GM10266 (cell line): ENCODE measurements around the gene GSTA1.
"Not testable (repeated sequence)": the region's sequence is repeated elsewhere in the genome, so short reads cannot be mapped to it uniquely, and the experiment has no call there.

Experiments
- DNase-seq: peaks from one replicate; pipeline ENCODE4 v3.0.0; 2012; ENCODE audit errors: extremely low spot score
- CTCF ChIP-seq: IDR thresholded peaks from 2 replicates; pipeline ENCODE4 v1.5.1; 2012; ENCODE audit warnings: mild to moderate bottlenecking, low read depth; ENCODE audit not compliant: control insufficient read depth, insufficient read depth; ENCODE audit errors: missing control alignments

Gene GSTA1

DNA sequence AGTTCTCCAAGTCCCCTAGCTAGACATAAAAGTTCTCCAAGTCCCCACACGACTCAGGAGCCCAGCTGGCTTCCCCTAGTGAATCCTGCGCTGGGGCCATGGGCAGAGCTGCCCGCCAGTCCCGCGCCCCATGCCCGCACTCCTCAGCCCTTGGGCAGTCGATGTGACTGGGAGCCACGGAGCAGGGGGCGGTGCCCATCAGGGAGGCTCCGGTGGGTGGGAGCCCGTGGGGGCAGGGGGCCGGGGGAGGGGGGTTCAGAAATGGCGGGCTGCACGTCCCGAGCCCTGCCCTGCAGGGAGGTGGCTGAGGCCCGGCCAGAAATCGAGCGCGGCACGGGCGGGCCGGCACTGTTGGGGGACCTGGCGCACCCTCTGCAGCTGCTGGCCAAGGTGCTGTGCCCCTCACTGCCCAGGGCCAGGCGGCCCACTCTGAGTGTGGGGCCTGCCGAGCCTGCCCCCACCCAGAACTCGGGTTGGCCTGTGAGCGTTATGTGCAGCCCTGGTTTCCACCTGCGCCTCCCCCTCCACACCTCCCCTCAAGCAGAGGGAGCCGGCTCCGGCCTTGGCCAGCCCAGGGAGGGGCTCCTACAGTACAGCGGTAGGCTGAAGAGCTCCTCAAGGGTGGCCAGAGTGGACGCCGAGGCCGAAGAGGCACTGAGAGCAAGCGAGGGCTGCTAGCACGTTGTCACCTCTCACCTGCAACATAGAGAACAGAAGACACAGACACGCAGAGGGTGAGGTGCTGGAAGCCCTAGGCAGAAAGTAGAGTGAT is 25.6 kb upstream of the GSTA1 start:
- TF ChIP-seq CTCF: no peak
- DNase-seq: no peak

GRCh38 chr6:52828621-52829020 is 25.0 kb upstream of the GSTA1 start:
- DNase-seq: not testable (repeated sequence)

GRCh38 chr6:52827073-52827783 is 23.6 kb upstream of the GSTA1 start:
- not testable (repeated sequence) for DNase-seq

- DNase-seq: no peak
- no peak for TF ChIP-seq CTCF
Observed at GRCh38 chr6:52826513-52826912, 22.9 kb upstream of the GSTA1 start.

DNA sequence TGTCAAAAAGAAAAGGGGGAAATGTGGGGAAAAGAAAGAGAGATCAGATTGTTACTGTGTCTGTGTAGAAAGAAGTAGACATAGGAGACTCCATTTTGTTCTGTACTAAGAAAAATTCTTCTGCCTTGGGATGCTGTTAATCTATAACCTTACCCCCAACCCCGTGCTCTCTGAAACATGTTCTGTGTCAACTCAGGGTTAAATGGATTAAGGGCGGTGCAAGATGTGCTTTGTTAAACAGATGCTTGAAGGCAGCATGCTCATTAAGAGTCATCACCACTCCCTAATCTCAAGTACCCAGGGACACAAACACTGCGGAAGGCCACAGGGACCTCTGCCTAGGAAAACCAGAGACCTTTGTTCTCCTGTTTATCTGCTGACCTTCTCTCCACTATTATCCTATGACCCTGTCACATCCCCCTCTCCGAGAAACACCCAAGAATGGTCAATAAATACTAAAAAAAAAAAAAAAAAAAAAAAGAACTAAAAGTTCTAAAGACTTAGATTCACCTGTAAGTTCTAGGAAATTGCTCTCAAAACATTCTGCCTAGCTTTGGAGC is 22.4 kb upstream of the GSTA1 start:
- not testable (repeated sequence) for DNase-seq

GRCh38 chr6:52825270-52825793 is 21.7 kb upstream of the GSTA1 start:
- DNase-seq: not testable (repeated sequence)

DNA sequence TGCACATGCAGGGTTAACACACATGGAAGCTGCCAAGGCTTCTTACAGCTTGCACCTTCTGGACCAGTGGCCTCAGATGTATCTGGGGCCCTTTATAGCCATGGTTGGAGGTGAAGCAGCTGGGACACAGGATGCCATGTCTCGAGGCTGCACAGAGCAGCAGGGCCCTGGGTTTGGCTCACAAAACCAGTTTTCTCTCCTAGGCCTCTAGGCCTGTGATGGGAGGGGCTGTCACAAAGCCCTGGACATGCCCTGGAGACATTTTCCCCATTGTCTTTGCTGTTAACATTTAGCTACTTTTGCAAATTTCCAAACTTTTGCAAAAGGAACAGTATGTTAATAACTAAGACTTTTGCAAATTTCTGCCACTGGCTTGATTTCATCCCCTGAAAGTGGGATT is 18.2 kb upstream of the GSTA1 start:
- no peak for TF ChIP-seq CTCF
- no peak for DNase-seq

DNA sequence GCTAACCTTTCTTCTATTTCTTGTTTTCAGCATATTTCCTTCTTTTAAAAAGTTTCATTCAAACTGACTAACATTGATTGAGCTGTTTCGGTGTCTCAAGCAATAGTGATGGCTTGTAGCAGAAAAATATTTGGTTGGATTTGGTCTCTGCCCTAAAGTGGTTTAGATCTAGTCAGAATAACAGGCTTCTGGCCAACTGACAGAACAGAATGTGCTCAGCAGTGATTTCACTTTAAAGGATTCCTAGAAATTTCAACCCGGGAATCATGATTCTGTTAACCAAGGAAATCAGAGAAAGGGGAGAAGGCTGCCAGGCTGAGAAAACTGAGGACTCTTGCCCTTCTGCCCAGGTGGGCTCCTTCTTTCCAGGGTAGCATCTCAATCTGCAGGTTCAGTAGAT is 16.6 kb upstream of the GSTA1 start:
- DNase-seq: no peak
- no peak for TF ChIP-seq CTCF

GRCh38 chr6:52815167-52816092 is 11.8 kb upstream of the GSTA1 start:
- peak; percentile 65 for DNase-seq

DNA sequence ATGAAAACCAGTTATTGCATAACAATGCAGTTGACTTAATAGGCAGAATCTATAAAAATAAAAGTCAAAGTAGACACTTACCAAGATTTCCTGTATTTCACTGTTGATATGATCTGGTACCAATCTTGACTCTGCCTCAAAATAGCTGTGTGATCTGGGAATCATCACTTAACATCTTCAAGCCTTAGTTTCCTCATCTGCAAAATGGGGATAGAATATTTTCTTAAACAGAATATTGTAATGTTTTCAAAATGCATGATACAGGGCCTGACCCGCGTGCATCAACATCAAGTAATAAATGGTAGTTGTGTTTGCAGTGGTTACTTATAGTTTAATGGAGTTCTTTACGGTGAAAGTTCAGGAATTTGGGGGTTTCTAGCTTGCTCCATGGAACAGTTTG is 10.9 kb upstream of the GSTA1 start:
- DNase-seq: not testable (repeated sequence)

More at GRCh38 chr6:52815167-52816092, 11.8 kb upstream of the GSTA1 start:
- TF ChIP-seq CTCF: peak; percentile 70

DNA sequence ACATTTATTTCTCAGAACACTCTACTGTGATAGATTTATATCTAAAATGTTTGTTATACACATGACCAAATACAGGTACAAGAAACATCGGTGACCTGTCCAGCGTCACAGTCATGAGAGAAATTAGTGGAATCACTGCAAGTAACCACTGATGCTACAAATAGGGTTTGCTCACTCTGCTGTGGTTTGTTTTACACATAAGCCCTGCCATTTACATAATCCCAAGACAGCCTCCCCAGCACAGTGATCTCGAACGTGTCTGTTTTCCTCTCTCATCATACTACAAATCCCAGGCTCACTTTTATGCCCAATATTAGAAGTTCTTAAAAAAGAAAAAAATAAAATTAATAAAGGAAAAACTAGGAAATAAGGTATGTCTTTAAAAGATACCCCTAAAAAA is 6.2 kb upstream of the GSTA1 start:
- not testable (repeated sequence) for DNase-seq
